Hepatocyte (in vitro differentiated cells): ENCODE data around the gene LZIC.

Experiments
- CTCF ChIP-seq: fragments of 200-600 bp; sonication (generic); IDR thresholded peaks from 2 replicates; pipeline ENCODE4 v1.5.1; 2016; ENCODE audit warnings: antibody characterized with exemption, mild to moderate bottlenecking; ENCODE audit not compliant: poor library complexity
- EZH2 ChIP-seq: fragments of 200-600 bp; sonication (generic); IDR thresholded peaks from 2 replicates; pipeline ENCODE4 v1.6.1; 2016; ENCODE audit warnings: antibody characterized with exemption, mild to moderate bottlenecking, borderline replicate concordance
- EZH2phosphoT487 ChIP-seq: fragments of 200-600 bp; sonication (generic); IDR thresholded peaks from one replicate; pipeline ENCODE4 v1.6.1; 2018; ENCODE audit warnings: antibody characterized with exemption, mild to moderate bottlenecking, low read depth, moderate library complexity; ENCODE audit not compliant: unreplicated experiment, severe bottlenecking

GRCh38 chr1:9914610-9914937 lies 28.6 kb downstream of the LZIC start:
- TF ChIP-seq CTCF, result no peak
- no peak for TF ChIP-seq EZH2
- TF ChIP-seq EZH2phosphoT487, result no peak
